K562 (cell line): ENCODE data around the gene CARMIL3.

Source experiments
- BHLHE40 ChIP-seq: IDR thresholded peaks from 2 replicates; pipeline ENCODE4 v1.6.1; 2011; ENCODE audit warnings: low read length, improper control_type of control experiment
- CBX5 ChIP-seq: IDR thresholded peaks from 2 replicates; pipeline ENCODE4 v1.6.1; 2014; ENCODE audit warnings: low read depth, borderline replicate concordance
- CHD1 ChIP-seq: fragments of 200-600 bp; sonication (generic); IDR thresholded peaks from one replicate; pipeline ENCODE4 v1.6.1; 2012; ENCODE audit warnings: mild to moderate bottlenecking, moderate library complexity, low read length, inconsistent platforms
- CTCF ChIP-seq, 3 experiments: IDR thresholded peaks in 2 of 3; conservative IDR thresholded peaks in 1 of 3; 2 replicates each; pipeline ENCODE4 v1.5.1; 2011 to 2012; ENCODE audit warnings: low read length in 3 of 3, mild to moderate bottlenecking in 3 of 3, control low read depth in 2 of 3, improper control_type of control experiment in 1 of 3, inconsistent platforms in 1 of 3, low read depth in 1 of 3, mixed read lengths in 1 of 3, moderate library complexity in 1 of 3; ENCODE audit not compliant: insufficient read depth in 2 of 3
- FOXA1 ChIP-seq: fragments of 450-650 bp; IDR thresholded peaks from 2 replicates; pipeline ENCODE4 v1.6.1; 2016; ENCODE audit warnings: mild to moderate bottlenecking, borderline replicate concordance
- FOXK1 ChIP-seq: sonication (generic); formaldehyde crosslinking; IDR thresholded peaks from 2 replicates; pipeline ENCODE4 v1.8.0; 2022; ENCODE audit warnings: missing genetic modification reagents, mild to moderate bottlenecking, borderline replicate concordance
- HDAC2 ChIP-seq: fragments of 450-650 bp; IDR thresholded peaks from 2 replicates; pipeline ENCODE4 v1.6.1; 2016; ENCODE audit warnings: mild to moderate bottlenecking
- HINFP ChIP-seq: fragments of 450-650 bp; conservative IDR thresholded peaks from 2 replicates; pipeline ENCODE4 v1.6.1; 2016; ENCODE audit warnings: missing genetic modification characterization, low read depth, mild to moderate bottlenecking, control low read depth, missing compliant biosample characterization
- KDM5B ChIP-seq: fragments of 200-600 bp; sonication (generic); IDR thresholded peaks from 2 replicates; pipeline ENCODE4 v1.6.1; 2012; ENCODE audit warnings: low read depth, mild to moderate bottlenecking, moderate library complexity, low read length, control low read depth, inconsistent platforms; ENCODE audit not compliant: insufficient replicate concordance
- MYC ChIP-seq, 2 experiments: fragments of 250-450 bp in 1 of 2; sonication (Bioruptor Pico) in 1 of 2; IDR thresholded peaks; 2 replicates each; pipeline versions ENCODE4 v1.5.1 to v1.6.1; 2012 to 2021; ENCODE audit warnings: low read depth in 2 of 2, borderline replicate concordance in 1 of 2, improper control_type of control experiment in 1 of 2, low read length in 1 of 2, mild to moderate bottlenecking in 1 of 2, moderate library complexity in 1 of 2
- POLR2A ChIP-seq: fragments of 450-650 bp; conservative IDR thresholded peaks from 2 replicates; pipeline ENCODE4 v1.6.1; 2016
- SP1 ChIP-seq: sonication (generic); formaldehyde crosslinking; IDR thresholded peaks from 2 replicates; pipeline ENCODE4 v1.8.1; 2022; ENCODE audit warnings: mild to moderate bottlenecking, missing genetic modification reagents
- TFE3 ChIP-seq: fragments of 450-650 bp; formaldehyde crosslinking; IDR thresholded peaks from 2 replicates; pipeline ENCODE4 v1.4.0; 2020; ENCODE audit warnings: mild to moderate bottlenecking, mixed read lengths
- ZBTB12 ChIP-seq: fragments of 250-450 bp; sonication (Bioruptor Pico); IDR thresholded peaks from 2 replicates; pipeline ENCODE4 v1.4.0; 2020

GRCh38 chr14:24108336-24108874 is 56.6 kb downstream of the CARMIL3 start:
- TF ChIP-seq CTCF (IDR thresholded peaks at IDR 0.05 in 2 of 3, conservative IDR thresholded peaks at IDR 0.05 in 1 of 3; ENCODE audit: insufficient read depth in 2 of 3, low read depth in 1 of 3, low read length in 3 of 3): no peak
- no peak for TF ChIP-seq HDAC2
- TF ChIP-seq KDM5B: no peak
- no peak for TF ChIP-seq BHLHE40
- TF ChIP-seq CBX5: no peak
- no peak for TF ChIP-seq HINFP (tag)
- TF ChIP-seq FOXA1: no peak
- no peak for TF ChIP-seq ZBTB12 (CRISPR knock-in tag)
- TF ChIP-seq CHD1: no peak
- no peak for TF ChIP-seq MYC (IDR thresholded peaks at IDR 0.05; ENCODE audit: low read depth, low read length)
- TF ChIP-seq MYC (CRISPR knock-in tag; IDR thresholded peaks at IDR 0.05; ENCODE audit: borderline replicate concordance, low read depth): no peak
- no peak for TF ChIP-seq SP1
- no peak for TF ChIP-seq FOXK1
- TF ChIP-seq TFE3: no peak
- no peak for TF ChIP-seq POLR2A
